ENCODE results near the gene ZNF597. TPM values are rescaled to one million over a fixed set of nuclear protein-coding genes. Genes with fewer than 3 reads are reported as not detected.
A peak's percentile ranks its signal among the peaks of the same experiment; 100 is the strongest.
"Not testable (repeated sequence)": the region's sequence is repeated elsewhere in the genome, so short reads cannot be mapped to it uniquely, and the experiment has no call there.

Gene ZNF597
- total and polyA plus RNA-seq, 10 donors = 0.78 to 4.6 (median 3.2) TPM

DNA sequence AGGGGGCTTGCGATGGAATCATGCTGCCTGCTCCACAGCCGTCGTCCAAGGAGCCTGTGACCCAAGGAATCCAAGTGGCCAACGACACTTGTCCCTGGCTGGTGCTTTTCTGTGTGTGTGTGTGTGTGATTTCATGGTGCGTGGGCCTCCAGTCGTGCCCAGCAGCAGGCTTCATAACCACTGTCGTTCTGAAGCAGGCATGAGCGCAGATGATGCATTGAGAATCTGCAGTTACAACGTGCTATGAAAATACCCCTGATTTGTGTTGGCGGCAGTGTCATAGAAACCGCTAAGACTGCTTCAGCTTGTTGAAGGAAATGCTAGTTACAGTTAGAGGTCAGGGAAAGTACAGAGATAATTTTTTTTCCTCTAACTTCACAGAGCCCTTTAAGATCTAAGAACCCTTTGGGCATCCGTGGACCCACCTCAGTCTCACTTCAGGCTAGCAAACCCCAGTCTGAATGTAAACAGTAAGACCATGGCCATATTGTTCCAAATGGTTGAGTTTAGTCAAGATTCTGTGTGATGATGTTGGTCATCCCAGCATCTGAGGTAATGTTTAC lies 36.4 kb upstream of the ZNF597 start:
- Histone ChIP-seq H3K4me3 (no peak overlapping the region), H3K27ac (no peak overlapping the region), H3K4me1 (peaks cover 0 to 23% (median 9%) of the 10 kb centered on the region in 6 donors), H3K27me3 (replicated peaks in 1 of 7) (no peaks in the 10 kb centered on the region), H3K9me3 (no peaks in the 10 kb centered on the region), H3K36me3 (peaks cover 1 to 99% (median 65%) of the 10 kb centered on the region in 6 donors)
- 78 to 89% (median 86%) methylated on average over 12 of the region's 12 CpGs for WGBS, 5 donors
- TF ChIP-seq POLR2AphosphoS5 (IDR thresholded peaks at IDR 0.05) (peak in 1 of 3 donors; percentile 23), POLR2A (IDR thresholded peaks at IDR 0.05) (no peak)
- DNase-seq = no peak
- intact Hi-C loops (cut with DNase I; ENCODE audit: low total_unique reads) = no loop called here

DNA sequence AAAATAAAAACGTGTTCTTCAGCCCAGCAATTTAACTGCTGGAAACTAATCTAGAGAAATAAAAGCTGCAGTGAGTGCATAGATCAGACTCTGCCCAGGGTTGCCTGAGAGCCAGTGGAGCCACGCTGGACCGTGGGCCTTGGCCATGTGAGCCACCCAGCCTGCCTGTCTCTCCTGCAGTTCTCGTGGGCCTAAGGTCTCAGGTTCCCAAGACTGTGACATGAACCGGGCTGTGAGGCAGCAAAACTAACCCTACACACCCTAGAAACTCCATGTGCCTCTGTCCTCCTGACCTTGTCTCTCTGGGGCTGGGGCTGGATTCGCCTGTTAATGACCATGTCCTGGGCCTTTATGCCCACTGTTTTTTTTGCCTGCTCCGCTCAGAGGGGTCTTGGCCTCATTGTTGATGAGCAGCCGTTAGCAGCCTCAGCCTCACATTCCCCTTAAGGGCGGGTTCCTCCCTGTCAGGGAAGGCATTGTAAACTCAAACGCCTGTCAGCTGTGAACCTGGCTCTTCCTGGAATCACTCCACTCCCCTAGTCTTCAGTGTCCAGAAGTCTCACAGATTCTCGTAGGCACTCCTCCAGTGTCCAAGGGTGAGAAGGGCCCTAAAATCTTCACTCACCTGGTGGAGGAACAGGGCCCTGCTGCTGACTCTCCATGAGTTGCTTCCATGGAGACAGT lies 35.1 kb upstream of the ZNF597 start:
- WGBS, 5 donors = 87 to 92% (median 89%) methylated on average over 11 of the region's 11 CpGs
- peaks cover 0 to 36% (median 17%) of the 10 kb centered on the region in 6 donors for H3K4me1 ChIP-seq
- no peak overlapping the region for H3K27ac ChIP-seq
- H3K4me3 ChIP-seq = no peak overlapping the region
- DNase-seq = no peak
- H3K36me3 ChIP-seq = peaks cover 0 to 99% (median 51%) of the 10 kb centered on the region in 6 donors
- intact Hi-C loops (cut with DNase I; ENCODE audit: low total_unique reads) = no loop called here
- no peaks in the 10 kb centered on the region for H3K27me3 ChIP-seq (replicated peaks in 1 of 7)
- peaks cover 0 to under 1% (median 0%) of the 10 kb centered on the region in 8 donors for H3K9me3 ChIP-seq
- TF ChIP-seq, protein P1, sequence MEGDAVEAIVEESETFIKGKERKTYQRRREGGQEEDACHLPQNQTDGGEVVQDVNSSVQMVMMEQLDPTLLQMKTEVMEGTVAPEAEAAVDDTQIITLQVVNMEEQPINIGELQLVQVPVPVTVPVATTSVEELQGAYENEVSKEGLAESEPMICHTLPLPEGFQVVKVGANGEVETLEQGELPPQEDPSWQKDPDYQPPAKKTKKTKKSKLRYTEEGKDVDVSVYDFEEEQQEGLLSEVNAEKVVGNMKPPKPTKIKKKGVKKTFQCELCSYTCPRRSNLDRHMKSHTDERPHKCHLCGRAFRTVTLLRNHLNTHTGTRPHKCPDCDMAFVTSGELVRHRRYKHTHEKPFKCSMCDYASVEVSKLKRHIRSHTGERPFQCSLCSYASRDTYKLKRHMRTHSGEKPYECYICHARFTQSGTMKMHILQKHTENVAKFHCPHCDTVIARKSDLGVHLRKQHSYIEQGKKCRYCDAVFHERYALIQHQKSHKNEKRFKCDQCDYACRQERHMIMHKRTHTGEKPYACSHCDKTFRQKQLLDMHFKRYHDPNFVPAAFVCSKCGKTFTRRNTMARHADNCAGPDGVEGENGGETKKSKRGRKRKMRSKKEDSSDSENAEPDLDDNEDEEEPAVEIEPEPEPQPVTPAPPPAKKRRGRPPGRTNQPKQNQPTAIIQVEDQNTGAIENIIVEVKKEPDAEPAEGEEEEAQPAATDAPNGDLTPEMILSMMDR (IDR thresholded peaks at IDR 0.05 in 8 of 11, conservative IDR thresholded peaks at IDR 0.05 in 3 of 11) = no peak
- TF ChIP-seq POLR2AphosphoS5 (IDR thresholded peaks at IDR 0.05) (no peak), POLR2A (IDR thresholded peaks at IDR 0.05) (no peak)

DNA sequence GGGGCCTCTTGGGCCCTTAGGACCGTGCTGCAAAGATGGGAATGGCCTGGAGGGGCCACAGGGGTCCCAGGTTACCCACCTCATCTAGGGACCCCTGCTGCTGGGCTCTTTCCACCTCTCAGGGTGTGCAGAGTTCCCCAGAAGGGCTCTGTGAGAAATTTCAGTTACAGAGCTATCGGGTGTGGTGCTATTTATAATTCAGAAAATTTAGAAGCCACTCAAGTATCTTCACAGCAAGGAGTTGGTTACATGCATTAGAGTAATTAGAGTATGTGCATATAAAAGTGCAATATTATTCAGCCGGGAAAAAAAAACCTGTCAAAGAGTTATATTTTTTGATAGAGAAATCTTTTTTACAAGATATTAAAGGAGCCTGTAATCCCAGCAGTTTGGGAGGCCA lies 33.1 kb upstream of the ZNF597 start:
- H3K36me3 ChIP-seq = peaks cover 0 to 99% (median 34%) of the 10 kb centered on the region in 6 donors
- WGBS, 5 donors = 88 to 94% (median 93%) methylated on average over 3 of the region's 3 CpGs
- no peaks in the 10 kb centered on the region for H3K27me3 ChIP-seq (replicated peaks in 1 of 7)
- TF ChIP-seq POLR2A (IDR thresholded peaks at IDR 0.05) (no peak), POLR2AphosphoS5 (IDR thresholded peaks at IDR 0.05) (no peak)
- TF ChIP-seq, protein P1 (IDR thresholded peaks at IDR 0.05 in 8 of 11, conservative IDR thresholded peaks at IDR 0.05 in 3 of 11) = no peak
- no peak for DNase-seq
- peaks cover 0 to 5% (median 0%) of the 10 kb centered on the region in 8 donors for H3K9me3 ChIP-seq
- no peak overlapping the region for H3K27ac ChIP-seq
- H3K4me3 ChIP-seq = no peak overlapping the region
- intact Hi-C loops (cut with DNase I; ENCODE audit: low total_unique reads) = no loop called here
- peaks cover 0 to 47% (median 22%) of the 10 kb centered on the region in 6 donors for H3K4me1 ChIP-seq

DNA sequence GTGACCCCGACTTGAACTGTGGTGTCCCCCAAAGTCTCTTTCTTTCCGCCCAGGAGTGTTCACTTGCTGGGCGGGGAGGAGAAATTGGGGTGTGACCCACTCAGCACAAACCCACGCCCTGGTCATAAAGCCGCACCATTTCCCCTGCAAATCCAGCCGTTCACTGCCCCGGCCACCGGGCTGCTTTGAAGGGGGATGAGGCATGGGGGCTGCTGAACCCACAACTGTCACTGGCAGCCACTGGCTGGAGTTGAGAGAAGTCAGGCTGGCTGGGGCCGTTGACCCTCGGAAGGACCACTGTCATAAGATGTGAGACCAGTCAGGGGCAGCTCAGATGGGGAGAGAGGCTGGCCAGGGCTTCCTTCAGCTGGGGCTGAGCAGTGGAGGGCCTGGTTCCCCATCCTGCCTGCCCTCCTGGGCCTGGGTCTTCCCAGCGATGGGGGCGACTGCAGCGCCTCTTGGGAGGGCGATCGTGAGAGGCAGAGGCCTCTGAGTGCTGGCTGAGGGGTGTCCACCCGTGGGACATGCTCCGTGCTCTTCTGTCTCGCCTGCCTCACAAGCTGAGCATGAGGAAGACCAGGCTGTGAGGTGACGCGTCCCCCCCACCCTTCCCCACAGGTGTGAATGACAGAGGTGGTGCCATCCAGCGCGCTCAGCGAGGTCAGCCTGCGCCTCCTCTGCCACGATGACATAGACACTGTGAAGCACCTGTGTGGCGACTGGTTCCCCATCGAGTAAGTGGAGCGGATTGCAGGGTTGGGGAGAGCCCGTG lies 32.5 kb upstream of the ZNF597 start:
- Histone ChIP-seq H3K4me1 (peaks cover 0 to 51% (median 20%) of the 10 kb centered on the region in 6 donors), H3K27me3 (replicated peaks in 1 of 7) (no peaks in the 10 kb centered on the region), H3K27ac (no peak overlapping the region), H3K36me3 (peaks cover 0 to 97% (median 28%) of the 10 kb centered on the region in 6 donors), H3K9me3 (peaks cover 0 to 5% (median 0%) of the 10 kb centered on the region in 8 donors), H3K4me3 (no peak overlapping the region)
- TF ChIP-seq POLR2A (IDR thresholded peaks at IDR 0.05) (no peak), POLR2AphosphoS5 (IDR thresholded peaks at IDR 0.05) (peak in 1 of 3 donors; percentile 34)
- intact Hi-C loops (cut with DNase I; ENCODE audit: low total_unique reads) = no loop called here
- DNase-seq = no peak
- 88 to 93% (median 92%) methylated on average over 24 to 29 of the region's 29 CpGs for WGBS, 5 donors

DNA sequence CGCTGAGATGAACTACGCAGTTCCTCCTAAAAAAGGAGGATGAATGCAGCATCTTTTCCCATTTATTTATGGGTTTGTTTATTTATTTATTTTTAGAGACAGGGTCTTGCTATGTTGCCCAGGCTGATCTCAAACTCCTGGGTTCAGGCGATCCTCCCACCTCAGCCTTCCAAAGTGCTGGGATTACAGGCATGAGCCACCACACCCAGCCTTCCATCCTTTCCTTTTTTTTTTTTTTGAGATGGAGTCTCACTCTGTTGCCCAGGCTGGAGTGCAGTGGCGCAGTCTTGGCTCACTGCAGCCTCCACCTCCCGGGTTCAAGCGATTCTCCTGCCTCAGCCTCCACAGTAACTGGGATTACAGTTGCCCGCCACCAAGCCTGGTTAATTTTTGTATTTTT lies 31.6 kb upstream of the ZNF597 start:
- 92 to 98% (median 96%) methylated on average over 7 of the region's 7 CpGs for WGBS, 5 donors
- intact Hi-C loops (cut with DNase I; ENCODE audit: low total_unique reads); H3K4me3 ChIP-seq; H3K27ac ChIP-seq; H3K9me3 ChIP-seq; H3K27me3 ChIP-seq (replicated peaks in 1 of 7); DNase-seq: not testable (repeated sequence)
- Histone ChIP-seq H3K36me3 (peaks cover 0 to 96% (median 19%) of the 10 kb centered on the region in 6 donors), H3K4me1 (peaks cover 0 to 58% (median 25%) of the 10 kb centered on the region in 6 donors)
